ENCODE data around the gene ASAP2. TPM values are rescaled to one million over a fixed set of nuclear protein-coding genes. Genes with fewer than 3 reads are reported as not detected.

ASAP2 gene
- total RNA-seq, 1 experiment from 2014 or later = 12.6 TPM

- Histone ChIP-seq H3K27ac (ENCODE audit: insufficient read length, low read depth, low read length) (no peak overlapping the region), H4K5ac (ENCODE audit: insufficient read length, low read depth, low read length) (no peak overlapping the region), H3K4me1 (ENCODE audit: insufficient read depth, low read length) (peaks cover 7% of the 10 kb centered on the region; the same call in 1 of the 2 replicates), H3K4ac (ENCODE audit: low read depth, low read length) (no peak overlapping the region), H4K8ac (replicated peaks; ENCODE audit: insufficient read length, low read depth, low read length) (no peak overlapping the region), H2AFZ (ENCODE audit: low read length) (no peak overlapping the region), H2BK15ac (ENCODE audit: low read depth, low read length) (no peak overlapping the region), H2BK120ac (ENCODE audit: low read depth, low read length, poor library complexity, severe bottlenecking) (no peak overlapping the region), H2BK5ac (ENCODE audit: insufficient read length, low read length) (no peak overlapping the region), H3K9me3 (ENCODE audit: control insufficient read depth, low read depth, low read length) (no peaks in the 10 kb centered on the region), H3K18ac (ENCODE audit: insufficient read length, low read depth, low read length) (no peak overlapping the region), H4K20me1 (ENCODE audit: control insufficient read depth, insufficient read depth, insufficient read length) (no peaks in the 10 kb centered on the region), H3K14ac (ENCODE audit: insufficient read depth, low read length) (no peak overlapping the region), H2BK20ac (ENCODE audit: low read depth, low read length, poor library complexity, severe bottlenecking) (no peak overlapping the region), H3K27me3 (ENCODE audit: insufficient read depth, low read length) (no peaks in the 10 kb centered on the region), H2BK12ac (ENCODE audit: insufficient read length, low read depth, low read length) (no peak overlapping the region), H3K79me2 (ENCODE audit: insufficient read depth, low read length) (peaks cover 3% of the 10 kb centered on the region; the same call in 1 of the 2 replicates), H2AK5ac (ENCODE audit: insufficient read length, low read length) (no peak overlapping the region), H3K23me2 (ENCODE audit: insufficient read length, low read depth, low read length, poor library complexity, severe bottlenecking) (no peaks in the 10 kb centered on the region), H3K79me1 (ENCODE audit: insufficient read depth, low read depth, low read length, poor library complexity, severe bottlenecking) (peaks cover 3% of the 10 kb centered on the region), H3K56ac (ENCODE audit: insufficient read length, low read depth, low read length) (no peak overlapping the region), H3K4me2 (ENCODE audit: insufficient read depth, insufficient read length, low read length) (no peak overlapping the region), H3T11ph (ENCODE audit: low read length) (no peak overlapping the region), H3K9ac (ENCODE audit: extremely low read depth, insufficient read length, low read length) (no peak overlapping the region), H3K23ac (ENCODE audit: insufficient read length, low read depth, low read length) (no peak overlapping the region), H4K91ac (ENCODE audit: insufficient read length, low read depth, low read length) (no peak overlapping the region)
- no CpG with 5 or more reads among the region's 5 CpGs for WGBS (ENCODE audit: extremely low coverage, insufficient read length, low lambda C conversion rate)
- no peak overlapping the region for H3K27ac Mint-ChIP-seq
- peaks cover 0 to 13% (median 1%) of the 10 kb centered on the region in 3 experiments; a peak in 4 of 7 replicates for H3K36me3 Mint-ChIP-seq (ENCODE audit: insufficient read depth in 1 of 3, low read depth in 3 of 3)
- no peaks in the 10 kb centered on the region; the same call in 1 of the 2 replicates for H3K27me3 Mint-ChIP-seq (ENCODE audit: low read depth)
- H3K9me3 Mint-ChIP-seq = peaks cover 7 to 8% of the 10 kb centered on the region in 2 experiments; a peak in 4 of 5 replicates
- no peak overlapping the region for H3K4me3 Mint-ChIP-seq
- no peak for TF ChIP-seq CTCF (conservative IDR thresholded peaks at IDR 0.05)
- no peak for DNase-seq
- H3K4me1 Mint-ChIP-seq = peaks cover 33 to 49% of the 10 kb centered on the region in 2 experiments
Observed at GRCh38 chr2:9271691-9272090, 65.1 kb downstream of the ASAP2 start.

All from H9 (cell line).